GM23248 (cell line): Measurements from ENCODE around the gene ZBTB16. TPM values are rescaled to one million over a fixed set of nuclear protein-coding genes. Genes with fewer than 3 reads are reported as not detected.

Source experiments
- DNase-seq: peaks from one replicate; pipeline ENCODE4 v3.0.0-alpha.2; 2015
- H2AFZ ChIP-seq: fragments of 200-600 bp; sonication (generic); 2 replicates; pipeline ENCODE4 v1.6.1; 2016; ENCODE audit warnings: antibody characterized with exemption
- H3F3A ChIP-seq: fragments of 200-600 bp; sonication (generic); 2 replicates; pipeline ENCODE4 v1.6.1; 2016; ENCODE audit warnings: mild to moderate bottlenecking, antibody characterized with exemption, mixed run types; ENCODE audit not compliant: insufficient read depth
- H3K27ac ChIP-seq: fragments of 200-600 bp; sonication (generic); 2 replicates; pipeline ENCODE4 v1.5.1; 2016; ENCODE audit warnings: mild to moderate bottlenecking
- H3K27me3 ChIP-seq: fragments of 200-600 bp; sonication (generic); replicated peaks from 2 replicates; pipeline ENCODE4 v1.6.1; 2016; ENCODE audit warnings: mild to moderate bottlenecking; ENCODE audit not compliant: insufficient read depth
- H3K36me3 ChIP-seq: fragments of 200-600 bp; sonication (generic); 2 replicates; pipeline ENCODE4 v1.6.1; 2016; ENCODE audit warnings: low read depth, mild to moderate bottlenecking
- H3K4me1 ChIP-seq: fragments of 200-600 bp; sonication (generic); 2 replicates; pipeline ENCODE4 v1.6.1; 2016; ENCODE audit warnings: mild to moderate bottlenecking; ENCODE audit not compliant: insufficient read depth
- H3K4me2 ChIP-seq: fragments of 200-600 bp; sonication (generic); one replicate; pipeline ENCODE4 v1.6.1; 2016; ENCODE audit warnings: mild to moderate bottlenecking; ENCODE audit not compliant: unreplicated experiment
- H3K4me3 ChIP-seq: fragments of 200-600 bp; sonication (generic); 2 replicates; pipeline ENCODE4 v1.5.1; 2016; ENCODE audit warnings: mild to moderate bottlenecking
- H3K79me2 ChIP-seq: fragments of 200-600 bp; sonication (generic); 2 replicates; pipeline ENCODE4 v1.6.1; 2016; ENCODE audit warnings: mild to moderate bottlenecking; ENCODE audit not compliant: insufficient read depth
- H3K9ac ChIP-seq: fragments of 200-600 bp; sonication (generic); 2 replicates; pipeline ENCODE4 v1.6.1; 2016; ENCODE audit warnings: mild to moderate bottlenecking
- H3K9me2 ChIP-seq: fragments of 200-600 bp; sonication (generic); 2 replicates; pipeline ENCODE4 v1.6.1; 2016; ENCODE audit warnings: mixed run types, mild to moderate bottlenecking, moderate library complexity; ENCODE audit not compliant: insufficient read depth
- H3K9me3 ChIP-seq: fragments of 200-600 bp; sonication (generic); one replicate; pipeline ENCODE4 v1.6.1; 2017; ENCODE audit warnings: low read depth
- H4K20me1 ChIP-seq: fragments of 200-600 bp; sonication (generic); 2 replicates; pipeline ENCODE4 v1.6.0; 2016; ENCODE audit not compliant: insufficient read depth
- EZH2 ChIP-seq: fragments of 200-600 bp; sonication (generic); IDR thresholded peaks from 2 replicates; pipeline ENCODE4 v1.6.1; 2018; ENCODE audit warnings: antibody characterized with exemption, mild to moderate bottlenecking; ENCODE audit not compliant: insufficient read depth, poor library complexity, severe bottlenecking
- EZH2phosphoT487 ChIP-seq: fragments of 200-600 bp; sonication (generic); IDR thresholded peaks from 2 replicates; pipeline ENCODE4 v1.6.1; 2018; ENCODE audit warnings: antibody characterized with exemption, moderate library complexity, mild to moderate bottlenecking, low read depth; ENCODE audit not compliant: insufficient read depth
- WGBS, 2 experiments: methylation state at CpG; one replicate each; pipeline ENCODE4 v1.1.6; 2015 to 2017; ENCODE audit warnings: low lambda C conversion rate in 2 of 2, low coverage in 1 of 2; ENCODE audit errors: missing lambda C conversion rate in 2 of 2; 5-methylcytosine and 5-hydroxymethylcytosine counted together
- in situ Hi-C: fragments of 300-500 bp; cut with MboI; formaldehyde crosslinking; loops from 2 replicates; pipeline ENCODE4 v1.15.0; 2020
- polyA plus RNA-seq: library from polyadenylated mRNA; unstranded; fragments of >200 nt; fragmentation: Nextera tagmentation; extraction: Ambion mirVana; gene quantifications from 2 replicates; pipeline ENCODE4 v1.2.1, GENCODE V29; 2016
- total RNA-seq: library from RNA; depleted of rRNA; stranded (reverse); fragments of >200 nt; shearing (Covaris generic); gene quantifications from 2 replicates; pipeline ENCODE4 v1.2.3, GENCODE V29; 2014

The ZBTB16 gene
- total and polyA plus RNA-seq, 2 experiments from 2014 or later = not detected

GRCh38 chr11:114243461-114244372 lies 184.2 kb downstream of the ZBTB16 start:
- Histone ChIP-seq H3K4me1 (no peaks in the 10 kb centered on the region), H3K36me3 (no peaks in the 10 kb centered on the region), H4K20me1 (no peaks in the 10 kb centered on the region), H3K4me2 (no peak overlapping the region), H3K27ac (no peak overlapping the region), H3F3A (no peaks in the 10 kb centered on the region), H3K27me3 (no peaks in the 10 kb centered on the region), H3K4me3 (no peak overlapping the region), H3K79me2 (no peaks in the 10 kb centered on the region), H3K9ac (no peak overlapping the region), H2AFZ (no peak overlapping the region), H3K9me2 (no peaks in the 10 kb centered on the region), H3K9me3 (no peaks in the 10 kb centered on the region)
- no peak for DNase-seq
- 42 to 50% methylated on average over 13 to 14 of the region's 14 CpGs for WGBS, 2 experiments
- TF ChIP-seq EZH2 (no peak), EZH2phosphoT487 (no peak)
- in situ Hi-C loops = no loop called here

- Histone ChIP-seq H3K9ac (no peak overlapping the region), H3K36me3 (no peaks in the 10 kb centered on the region), H3K4me2 (no peak overlapping the region), H4K20me1 (no peaks in the 10 kb centered on the region), H2AFZ (no peak overlapping the region), H3K9me2 (no peaks in the 10 kb centered on the region), H3K4me3 (no peak overlapping the region), H3K27me3 (no peaks in the 10 kb centered on the region), H3K4me1 (no peaks in the 10 kb centered on the region), H3K27ac (no peak overlapping the region), H3F3A (no peaks in the 10 kb centered on the region), H3K9me3 (no peaks in the 10 kb centered on the region), H3K79me2 (no peaks in the 10 kb centered on the region)
- no peak for DNase-seq
- 76 to 80% methylated on average over 17 to 18 of the region's 18 CpGs for WGBS, 2 experiments
- in situ Hi-C loops = no loop called here
- TF ChIP-seq EZH2phosphoT487 (no peak), EZH2 (no peak)
Measured at GRCh38 chr11:114244726-114245394, 185.3 kb downstream of the ZBTB16 start.

- Histone ChIP-seq H3K4me3 (no peak overlapping the region), H2AFZ (no peak overlapping the region), H3K9me3 (no peaks in the 10 kb centered on the region), H3K79me2 (no peaks in the 10 kb centered on the region), H3K9me2 (no peaks in the 10 kb centered on the region), H3K27ac (no peak overlapping the region), H3K27me3 (no peaks in the 10 kb centered on the region), H3K36me3 (no peaks in the 10 kb centered on the region), H3K4me1 (no peaks in the 10 kb centered on the region), H4K20me1 (no peaks in the 10 kb centered on the region), H3K9ac (no peak overlapping the region), H3K4me2 (no peak overlapping the region), H3F3A (no peaks in the 10 kb centered on the region)
- no peak for TF ChIP-seq EZH2
- TF ChIP-seq EZH2phosphoT487 = no peak
- WGBS, 2 experiments = 83% methylated on average over 8 of the region's 8 CpGs
- no peak for DNase-seq
- in situ Hi-C loops = no loop called here
Measured at GRCh38 chr11:114246321-114247069, 187.0 kb downstream of the ZBTB16 start.

- no peaks in the 10 kb centered on the region for H3K79me2 ChIP-seq
- WGBS, 2 experiments = 83 to 88% methylated on average over 11 of the region's 11 CpGs
- no peak overlapping the region for H3K9ac ChIP-seq
- no peak overlapping the region for H3K27ac ChIP-seq
- DNase-seq = no peak
- in situ Hi-C loops = no loop called here
- no peaks in the 10 kb centered on the region for H3K4me1 ChIP-seq
- no peak overlapping the region for H2AFZ ChIP-seq
- no peaks in the 10 kb centered on the region for H3K9me2 ChIP-seq
- no peaks in the 10 kb centered on the region for H3K27me3 ChIP-seq
- no peaks in the 10 kb centered on the region for H3K36me3 ChIP-seq
- H4K20me1 ChIP-seq = no peaks in the 10 kb centered on the region
- no peak overlapping the region for H3K4me3 ChIP-seq
- no peaks in the 10 kb centered on the region for H3F3A ChIP-seq
- H3K4me2 ChIP-seq = no peak overlapping the region
- TF ChIP-seq EZH2phosphoT487 (no peak), EZH2 (no peak)
- no peaks in the 10 kb centered on the region for H3K9me3 ChIP-seq
Measured at GRCh38 chr11:114247070-114247789, 187.7 kb downstream of the ZBTB16 start.
